HEK293T (cell line): ENCODE results near the gene NOC2L.

Experiments
- CTCF ChIA-PET: fragments of 350-600 bp; formaldehyde crosslinking; extraction: SDS; loops from one replicate; lab custom pipeline; 2021; ENCODE audit warnings: antibody characterized with exemption, inconsistent platforms; lab: Yijun Ruan, JAX
- POLR2A ChIA-PET: fragments of 350-600 bp; formaldehyde crosslinking; extraction: SDS; loops from one replicate; lab custom pipeline; 2020; ENCODE audit warnings: antibody characterized with exemption, inconsistent platforms; lab: Yijun Ruan, JAX
- DNase-seq: peaks from one replicate; pipeline ENCODE4 v3.0.0; 2012; ENCODE audit warnings: mixed read lengths; ENCODE audit errors: extremely low spot score
- ARNT ChIP-seq: fragments of 450-650 bp; IDR thresholded peaks from 2 replicates; pipeline ENCODE4 v1.6.1; 2017; ENCODE audit warnings: mild to moderate bottlenecking
- BHLHE40 ChIP-seq: fragments of 450-650 bp; IDR thresholded peaks from 2 replicates; pipeline ENCODE4 v1.6.1; 2016; ENCODE audit warnings: mild to moderate bottlenecking, moderate library complexity, borderline replicate concordance
- CTBP1 ChIP-seq: fragments of 450-650 bp; IDR thresholded peaks from 2 replicates; pipeline ENCODE4 v1.6.1; 2016; ENCODE audit warnings: borderline replicate concordance
- ELF4 ChIP-seq: fragments of 450-650 bp; IDR thresholded peaks from 2 replicates; pipeline ENCODE4 v1.6.1; 2017; ENCODE audit warnings: antibody characterized with exemption
- FOXA1 ChIP-seq: fragments of 450-650 bp; IDR thresholded peaks from 2 replicates; pipeline ENCODE4 v1.6.1; 2016; ENCODE audit warnings: mild to moderate bottlenecking
- FOXK2 ChIP-seq: fragments of 450-650 bp; IDR thresholded peaks from 2 replicates; pipeline ENCODE4 v1.6.1; 2016; ENCODE audit warnings: mild to moderate bottlenecking
- FOXM1 ChIP-seq: fragments of 450-650 bp; IDR thresholded peaks from 2 replicates; pipeline ENCODE4 v1.6.1; 2017; ENCODE audit warnings: mild to moderate bottlenecking, borderline replicate concordance
- HDGF ChIP-seq: fragments of 450-650 bp; IDR thresholded peaks from 2 replicates; pipeline ENCODE4 v1.6.1; 2017; ENCODE audit warnings: antibody characterized with exemption, borderline replicate concordance
- L3MBTL2 ChIP-seq: fragments of 450-650 bp; conservative IDR thresholded peaks from 2 replicates; pipeline ENCODE4 v1.6.1; 2016; ENCODE audit warnings: mild to moderate bottlenecking
- LEF1 ChIP-seq: fragments of 450-650 bp; IDR thresholded peaks from 2 replicates; pipeline ENCODE4 v1.6.1; 2017; ENCODE audit warnings: mild to moderate bottlenecking, borderline replicate concordance
- NFRKB ChIP-seq: fragments of 450-650 bp; IDR thresholded peaks from 2 replicates; pipeline ENCODE4 v1.6.1; 2016; ENCODE audit warnings: mild to moderate bottlenecking, moderate library complexity
- PKNOX1 ChIP-seq: fragments of 450-650 bp; IDR thresholded peaks from 2 replicates; pipeline ENCODE4 v1.6.1; 2016
- SP1 ChIP-seq: fragments of 450-650 bp; IDR thresholded peaks from 2 replicates; pipeline ENCODE4 v1.6.1; 2017
- SUZ12 ChIP-seq: fragments of 450-650 bp; IDR thresholded peaks from 2 replicates; pipeline ENCODE4 v1.6.1; 2016; ENCODE audit warnings: mild to moderate bottlenecking
- TARDBP ChIP-seq: fragments of 450-650 bp; IDR thresholded peaks from 2 replicates; pipeline ENCODE4 v1.6.1; 2016
- ZNF384 ChIP-seq: fragments of 450-650 bp; IDR thresholded peaks from 2 replicates; pipeline ENCODE4 v1.6.1; 2016

The NOC2L gene

GRCh38 chr1:944341-945325 is 14.4 kb downstream of the NOC2L start:
- ChIA-PET CTCF (interaction anchor here (0.7 to 1.1 kb wide), 2 partner anchors 32 to 119 kb away, joined by 3 to 5 read pairs; no protein-coding TSS in a partner anchor), POLR2A (interaction anchor here (0.9 to 7.5 kb wide), 8 partner anchors 14 to 40 kb away, joined by 3 to 61 read pairs (median 4); partner anchors contain the start of genes KLHL17, NOC2L and SAMD11)
- no peak for DNase-seq
- TF ChIP-seq FOXK2, result no peak
- no peak for TF ChIP-seq SUZ12
- TF ChIP-seq HDGF, result no peak
- no peak for TF ChIP-seq FOXA1
- TF ChIP-seq PKNOX1, result no peak
- no peak for TF ChIP-seq ZNF384
- no peak for TF ChIP-seq LEF1
- no peak for TF ChIP-seq ELF4
- no peak for TF ChIP-seq L3MBTL2
- TF ChIP-seq NFRKB, result no peak
- TF ChIP-seq CTBP1, result no peak
- no peak for TF ChIP-seq BHLHE40
- no peak for TF ChIP-seq TARDBP

- ChIA-PET CTCF (interaction anchor here (0.7 to 1.1 kb wide), 3 partner anchors 24 to 120 kb away, joined by 4 to 5 read pairs (median 5); no protein-coding TSS in a partner anchor), POLR2A (interaction anchor here (0.9 to 7.5 kb wide), 12 partner anchors 11 to 39 kb away, joined by 3 to 61 read pairs (median 4); partner anchors contain the start of genes KLHL17, NOC2L, PLEKHN1 and SAMD11)
- no peak for TF ChIP-seq BHLHE40
- no peak; the same call in 1 of the 2 replicates for TF ChIP-seq LEF1
- TF ChIP-seq CTBP1, result no peak
- no peak for TF ChIP-seq L3MBTL2
- TF ChIP-seq ZNF384, result no peak
- DNase-seq, result no peak
These were observed 15.3 kb downstream of the NOC2L start for GRCh38 chr1:943545-944340.

GRCh38 chr1:942864-943533 is 16.1 kb downstream of the NOC2L start:
- TF ChIP-seq FOXK2, result no peak
- no peak for TF ChIP-seq FOXA1
- no peak for TF ChIP-seq FOXM1
- CTCF ChIA-PET, result interaction anchor here (0.7 to 2.3 kb wide), 6 partner anchors 8 to 121 kb away, joined by 3 to 7 read pairs (median 4); no protein-coding TSS in a partner anchor
- POLR2A ChIA-PET, result interaction anchor here (0.7 to 7.5 kb wide), 13 partner anchors 11 to 57 kb away, joined by 3 to 61 read pairs (median 5); partner anchors contain the start of genes NOC2L, PLEKHN1 and SAMD11
- DNase-seq, result no peak

GRCh38 chr1:942411-942821 is 16.6 kb downstream of the NOC2L start:
- CTCF ChIA-PET, result interaction anchor here (1.1 to 2.3 kb wide), 3 partner anchors 9 to 22 kb away, joined by 3 to 7 read pairs (median 3); no protein-coding TSS in a partner anchor
- TF ChIP-seq ELF4 (no peak), ARNT (no peak), ZNF384 (no peak), L3MBTL2 (no peak), LEF1 (no peak), NFRKB (no peak), FOXM1 (no peak), TARDBP (no peak), CTBP1 (no peak)
- POLR2A ChIA-PET, result interaction anchor here (0.7 to 7.5 kb wide), 13 partner anchors 12 to 60 kb away, joined by 3 to 61 read pairs (median 7); partner anchors contain the start of genes NOC2L and SAMD11
- no peak for DNase-seq

- TF ChIP-seq CTBP1 (peak; percentile 75; the same call in 1 of the 2 replicates), SP1 (no peak), FOXM1 (peak; percentile 93), FOXK2 (no peak), BHLHE40 (no peak), SUZ12 (no peak), L3MBTL2 (no peak), FOXA1 (no peak), LEF1 (peak; percentile 96), ELF4 (no peak), ZNF384 (no peak), HDGF (no peak), ARNT (peak; percentile 93), TARDBP (no peak), PKNOX1 (peak; percentile 62), NFRKB (no peak)
- ChIA-PET POLR2A (interaction anchor here (0.9 to 7.5 kb wide), 11 partner anchors 11 to 60 kb away, joined by 3 to 61 read pairs (median 7); partner anchors contain the start of gene SAMD11), CTCF (interaction anchor here (1.1 to 2.3 kb wide), 4 partner anchors 9 to 36 kb away, joined by 3 to 10 read pairs (median 5); no protein-coding TSS in a partner anchor)
- peak; percentile 85 for DNase-seq
These were observed 17.3 kb downstream of the NOC2L start for GRCh38 chr1:941588-942383.
